SK-N-SH (cell line): ENCODE results near the gene SGMS2. TPM values are rescaled to one million over a fixed set of nuclear protein-coding genes. Genes with fewer than 3 reads are reported as not detected.

Experiments
- CTCF ChIA-PET: fragments of 300-600, 350-600 bp; formaldehyde crosslinking; extraction: SDS; loops from one replicate; lab custom pipeline; 2021; lab: Yijun Ruan, JAX
- POLR2A ChIA-PET: fragments of 350-600 bp; sonication (Branson Sonifier 250); formaldehyde crosslinking; extraction: SDS; loops from one replicate; lab custom pipeline; 2020; ENCODE audit warnings: antibody characterized with exemption, inconsistent platforms; lab: Yijun Ruan, JAX
- DNase-seq: peaks from one replicate; pipeline ENCODE4 v3.0.0; 2012
- H2AFZ ChIP-seq: fragments of 200-600 bp; sonication (generic); 2 replicates; pipeline ENCODE4 v1.8.1; 2016; ENCODE audit warnings: antibody characterized with exemption, mild to moderate bottlenecking, low read depth
- H3F3A ChIP-seq: fragments of 200-600 bp; sonication (generic); replicated peaks from 2 replicates; pipeline ENCODE3; 2016; ENCODE audit warnings: antibody characterized with exemption, mild to moderate bottlenecking; ENCODE audit not compliant: insufficient read depth
- H3K27ac ChIP-seq, 2 experiments: fragments of 200-500 bp in 1 of 2; fragments of 200-600 bp in 1 of 2; sonication (Bioruptor generic) in 1 of 2; sonication (generic), shearing (Covaris generic) in 1 of 2; 2 replicates each; pipeline versions ENCODE4 v1.5.1 to v1.6.1; 2014 to 2016; ENCODE audit warnings: low read depth in 2 of 2, inconsistent platforms in 1 of 2, low read length in 1 of 2, mild to moderate bottlenecking in 1 of 2, mixed read lengths in 1 of 2
- H3K27me3 ChIP-seq: fragments of 200-600 bp; sonication (generic), shearing (Covaris generic); 2 replicates; pipeline ENCODE4 v1.6.1; 2016; ENCODE audit warnings: mixed run types; ENCODE audit not compliant: insufficient read depth
- H3K36me3 ChIP-seq, 2 experiments: fragments of 200-500 bp in 1 of 2; fragments of 200-600 bp in 1 of 2; sonication (Bioruptor generic) in 1 of 2; sonication (generic) in 1 of 2; replicated peaks in 1 of 2; 2 replicates each; pipeline versions ENCODE3 to v1.5.1; 2014 to 2016; ENCODE audit warnings: low read length in 1 of 2, mild to moderate bottlenecking in 1 of 2; ENCODE audit not compliant: insufficient read depth in 2 of 2, control insufficient read depth in 1 of 2
- H3K4me1 ChIP-seq, 2 experiments: fragments of 200-500 bp in 1 of 2; fragments of 200-600 bp in 1 of 2; sonication (Bioruptor generic) in 1 of 2; sonication (generic), shearing (Covaris generic) in 1 of 2; 2 replicates each; pipeline versions ENCODE4 v1.5.1 to v1.6.1; 2014 to 2016; ENCODE audit warnings: low read depth in 1 of 2, low read length in 1 of 2, mixed run types in 1 of 2; ENCODE audit not compliant: insufficient read depth in 2 of 2, control insufficient read depth in 1 of 2
- H3K4me2 ChIP-seq: fragments of 200-600 bp; sonication (generic), shearing (Covaris generic); 2 replicates; pipeline ENCODE4 v1.6.1; 2017; ENCODE audit warnings: mixed run types
- H3K4me3 ChIP-seq, 2 experiments: fragments of 200-500 bp in 1 of 2; fragments of 200-600 bp in 1 of 2; sonication (Bioruptor generic) in 1 of 2; sonication (generic), shearing (Covaris generic) in 1 of 2; 2 replicates each; pipeline versions ENCODE4 v1.5.1 to v1.8.1; 2014 to 2016; ENCODE audit warnings: low read depth in 2 of 2, inconsistent platforms in 1 of 2, low read length in 1 of 2, mild to moderate bottlenecking in 1 of 2, mixed read lengths in 1 of 2, moderate library complexity in 1 of 2
- H3K79me2 ChIP-seq: fragments of 200-600 bp; sonication (generic); 2 replicates; pipeline ENCODE4 v1.8.1; 2017; ENCODE audit warnings: mild to moderate bottlenecking; ENCODE audit not compliant: insufficient read depth
- H3K9ac ChIP-seq: fragments of 200-600 bp; sonication (generic); 2 replicates; pipeline ENCODE4 v1.6.1; 2017; ENCODE audit warnings: mixed run types
- H3K9me2 ChIP-seq: fragments of 200-600 bp; sonication (generic); 2 replicates; pipeline ENCODE4 v1.6.1; 2017; ENCODE audit warnings: mixed run types
- H3K9me3 ChIP-seq: fragments of 200-600 bp; sonication (generic); 2 replicates; pipeline ENCODE4 v1.6.1; 2017; ENCODE audit warnings: mixed run types, mild to moderate bottlenecking, moderate library complexity
- H4K20me1 ChIP-seq: fragments of 200-600 bp; sonication (generic); 2 replicates; pipeline ENCODE4 v1.6.1; 2017; ENCODE audit warnings: mild to moderate bottlenecking, mixed run types; ENCODE audit not compliant: insufficient read depth
- ELF1 ChIP-seq: IDR thresholded peaks from 2 replicates; pipeline ENCODE4 v1.4.0; 2012
- EP300 ChIP-seq, 2 experiments: IDR thresholded peaks; 2 replicates each; pipeline versions ENCODE4 v1.4.0 to v1.6.1; 2012; ENCODE audit warnings: borderline replicate concordance in 1 of 2, low read depth in 1 of 2, low read length in 1 of 2
- FOSL2 ChIP-seq: IDR thresholded peaks from 2 replicates; pipeline ENCODE4 v1.4.0; 2012; ENCODE audit warnings: low read depth, mild to moderate bottlenecking, moderate library complexity, borderline replicate concordance
- GABPA ChIP-seq: IDR thresholded peaks from 2 replicates; pipeline ENCODE4 v1.4.0; 2012; ENCODE audit warnings: low read depth, mild to moderate bottlenecking
- MXI1 ChIP-seq: IDR thresholded peaks from 2 replicates; pipeline ENCODE4 v1.6.1; 2012; ENCODE audit warnings: mild to moderate bottlenecking, low read depth, low read length, improper control_type of control experiment
- NRF1 ChIP-seq: IDR thresholded peaks from 2 replicates; pipeline ENCODE4 v1.6.1; 2012; ENCODE audit warnings: low read depth, mild to moderate bottlenecking, low read length
- POLR2AphosphoS5 ChIP-seq: IDR thresholded peaks from 2 replicates; pipeline ENCODE4 v1.6.1; 2012; ENCODE audit warnings: low read depth, low read length
- RCOR1 ChIP-seq: fragments of 150-350 bp; IDR thresholded peaks from 2 replicates; pipeline ENCODE4 v1.6.1; 2017; ENCODE audit warnings: antibody characterized with exemption, low read length
- REST ChIP-seq: IDR thresholded peaks from 2 replicates; pipeline ENCODE4 v1.6.1; 2012; ENCODE audit warnings: mild to moderate bottlenecking, low read depth, low read length, moderate library complexity
- RXRA ChIP-seq: IDR thresholded peaks from 2 replicates; pipeline ENCODE4 v1.4.0; 2012; ENCODE audit warnings: low read depth, mild to moderate bottlenecking, borderline replicate concordance
- SIN3A ChIP-seq: IDR thresholded peaks from 2 replicates; pipeline ENCODE4 v1.6.1; 2012; ENCODE audit warnings: low read depth, mild to moderate bottlenecking, low read length, moderate library complexity, borderline replicate concordance
- SMC3 ChIP-seq: IDR thresholded peaks from 2 replicates; pipeline ENCODE4 v1.6.1; 2012; ENCODE audit warnings: low read depth, low read length, improper control_type of control experiment
- WGBS: methylation state at CpG from one replicate; pipeline ENCODE4 v1.1.6; 2017; ENCODE audit warnings: low lambda C conversion rate; 5-methylcytosine and 5-hydroxymethylcytosine counted together
- polyA plus RNA-seq, 3 experiments: library from polyadenylated mRNA; depleted of rRNA; stranded (reverse); fragments of >200 nt; gene quantifications; 2 replicates each; pipeline ENCODE4 v1.2.3, GENCODE V29; 2012
- TF ChIP-seq, protein P1 (sequence below): IDR thresholded peaks from 2 replicates; pipeline ENCODE4; 2012
- TF ChIP-seq, protein P2 (sequence below): IDR thresholded peaks from 2 replicates; pipeline ENCODE4 v1.4.0; 2012; ENCODE audit warnings: low read depth, borderline replicate concordance

SGMS2 gene
- polyA plus RNA-seq, 1 of the 3 experiments (the other 2 are of a cell fraction) = 0.82 TPM

GRCh38 chr4:107837317-107837716 lies 12.6 kb downstream of the SGMS2 start:
- Histone ChIP-seq H3K9ac (no peak overlapping the region), H3K9me3 (no peaks in the 10 kb centered on the region), H3K4me3 (no peak overlapping the region), H3K4me2 (no peak overlapping the region), H3K79me2 (no peaks in the 10 kb centered on the region), H3F3A (no peaks in the 10 kb centered on the region), H3K36me3 (no peaks in the 10 kb centered on the region), H4K20me1 (no peaks in the 10 kb centered on the region), H2AFZ (no peak overlapping the region), H3K9me2 (no peaks in the 10 kb centered on the region), H3K27ac (no peak overlapping the region), H3K4me1 (no peaks in the 10 kb centered on the region), H3K27me3 (no peaks in the 10 kb centered on the region; the same call in 1 of the 2 replicates)
- 1% methylated on average over 4 of the region's 4 CpGs for WGBS
- TF ChIP-seq NRF1 = no peak
- TF ChIP-seq, protein P1, sequence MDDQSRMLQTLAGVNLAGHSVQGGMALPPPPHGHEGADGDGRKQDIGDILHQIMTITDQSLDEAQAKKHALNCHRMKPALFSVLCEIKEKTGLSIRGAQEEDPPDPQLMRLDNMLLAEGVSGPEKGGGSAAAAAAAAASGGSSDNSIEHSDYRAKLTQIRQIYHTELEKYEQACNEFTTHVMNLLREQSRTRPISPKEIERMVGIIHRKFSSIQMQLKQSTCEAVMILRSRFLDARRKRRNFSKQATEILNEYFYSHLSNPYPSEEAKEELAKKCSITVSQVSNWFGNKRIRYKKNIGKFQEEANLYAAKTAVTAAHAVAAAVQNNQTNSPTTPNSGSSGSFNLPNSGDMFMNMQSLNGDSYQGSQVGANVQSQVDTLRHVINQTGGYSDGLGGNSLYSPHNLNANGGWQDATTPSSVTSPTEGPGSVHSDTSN = no peak
- TF ChIP-seq FOSL2 = no peak
- TF ChIP-seq MXI1 = no peak
- TF ChIP-seq SMC3 = no peak
- no peak for TF ChIP-seq RCOR1
- no peak for TF ChIP-seq POLR2AphosphoS5
- no peak for DNase-seq
- ChIA-PET POLR2A (no interaction called here), CTCF (no interaction called here)

DNA sequence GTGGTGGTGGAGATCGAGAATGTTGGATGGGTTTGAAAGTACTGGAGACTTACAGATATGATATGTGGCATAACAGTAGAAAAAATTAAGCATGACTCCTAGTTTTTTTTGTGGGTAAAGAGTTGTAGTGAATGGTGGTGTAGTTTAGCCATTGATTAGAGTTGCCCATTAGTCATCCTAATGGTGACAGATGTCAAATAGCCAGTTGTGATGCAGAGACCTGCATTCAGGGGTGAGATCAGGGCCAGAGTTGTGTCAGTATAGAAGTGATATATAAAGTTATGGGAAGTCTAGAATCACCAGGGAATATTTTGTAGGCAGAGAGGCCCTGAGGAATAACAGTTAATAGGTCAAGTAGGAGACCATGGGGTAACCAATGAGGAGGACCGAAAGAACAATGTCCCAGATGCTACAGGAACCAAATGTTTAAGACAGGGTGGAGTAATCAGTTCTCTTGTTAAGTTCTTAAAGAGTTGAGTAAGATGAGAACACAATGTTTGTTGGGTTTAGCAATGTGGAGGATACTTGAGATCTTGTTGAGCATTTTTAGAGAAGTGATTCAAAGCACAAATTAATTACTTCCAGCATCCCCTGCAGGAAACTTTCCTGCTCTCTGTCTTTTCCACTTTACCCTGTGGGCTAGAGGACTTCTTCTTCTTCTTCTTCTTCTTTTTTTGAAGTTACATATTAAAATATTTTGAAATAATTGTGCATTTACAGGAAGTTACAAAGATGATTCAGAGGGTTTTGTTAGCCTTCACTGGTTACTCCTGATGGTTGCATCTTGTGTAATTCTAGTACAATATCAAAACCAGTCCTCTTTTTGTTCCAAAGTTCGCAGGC lies 13.3 kb downstream of the SGMS2 start:
- H3K4me1 ChIP-seq = no peaks in the 10 kb centered on the region
- ChIA-PET CTCF (no interaction called here), POLR2A (no interaction called here)
- H3K36me3 ChIP-seq = no peaks in the 10 kb centered on the region
- H3K79me2 ChIP-seq = no peaks in the 10 kb centered on the region
- H3K4me2 ChIP-seq = no peak overlapping the region
- WGBS = 7% methylated on average over 3 of the region's 3 CpGs
- H3K27me3 ChIP-seq = no peaks in the 10 kb centered on the region; the same call in 1 of the 2 replicates
- H3K27ac ChIP-seq = no peak overlapping the region
- no peak overlapping the region for H3K4me3 ChIP-seq
- no peaks in the 10 kb centered on the region for H4K20me1 ChIP-seq
- DNase-seq = no peak
- no peak overlapping the region for H2AFZ ChIP-seq
- no peaks in the 10 kb centered on the region for H3K9me2 ChIP-seq
- no peak overlapping the region for H3K9ac ChIP-seq
- no peaks in the 10 kb centered on the region for H3F3A ChIP-seq
- TF ChIP-seq SIN3A (no peak), EP300 (IDR thresholded peaks at IDR 0.05; ENCODE audit: borderline replicate concordance in 1 of 2, low read depth in 1 of 2, low read length in 1 of 2) (no peak), SMC3 (no peak), RXRA (no peak), ELF1 (no peak), REST (no peak), GABPA (no peak), RCOR1 (no peak)
- TF ChIP-seq, protein P2, sequence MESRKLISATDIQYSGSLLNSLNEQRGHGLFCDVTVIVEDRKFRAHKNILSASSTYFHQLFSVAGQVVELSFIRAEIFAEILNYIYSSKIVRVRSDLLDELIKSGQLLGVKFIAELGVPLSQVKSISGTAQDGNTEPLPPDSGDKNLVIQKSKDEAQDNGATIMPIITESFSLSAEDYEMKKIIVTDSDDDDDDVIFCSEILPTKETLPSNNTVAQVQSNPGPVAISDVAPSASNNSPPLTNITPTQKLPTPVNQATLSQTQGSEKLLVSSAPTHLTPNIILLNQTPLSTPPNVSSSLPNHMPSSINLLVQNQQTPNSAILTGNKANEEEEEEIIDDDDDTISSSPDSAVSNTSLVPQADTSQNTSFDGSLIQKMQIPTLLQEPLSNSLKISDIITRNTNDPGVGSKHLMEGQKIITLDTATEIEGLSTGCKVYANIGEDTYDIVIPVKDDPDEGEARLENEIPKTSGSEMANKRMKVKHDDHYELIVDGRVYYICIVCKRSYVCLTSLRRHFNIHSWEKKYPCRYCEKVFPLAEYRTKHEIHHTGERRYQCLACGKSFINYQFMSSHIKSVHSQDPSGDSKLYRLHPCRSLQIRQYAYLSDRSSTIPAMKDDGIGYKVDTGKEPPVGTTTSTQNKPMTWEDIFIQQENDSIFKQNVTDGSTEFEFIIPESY = no peak
- no peaks in the 10 kb centered on the region for H3K9me3 ChIP-seq
